SH-SY5Y (cell line): ENCODE measurements around the gene MRAS.

Source experiments
- GATA2 ChIP-seq: IDR thresholded peaks from 2 replicates; pipeline ENCODE4 v1.6.1; 2011; ENCODE audit warnings: mild to moderate bottlenecking, low read depth, low read length
- GATA3 ChIP-seq: IDR thresholded peaks from 2 replicates; pipeline ENCODE4 v1.6.1; 2011; ENCODE audit warnings: low read depth, mild to moderate bottlenecking, low read length, moderate library complexity

GRCh38 chr3:138451595-138452162 lies 103.3 kb downstream of the MRAS start:
- no peak for TF ChIP-seq GATA3
- no peak for TF ChIP-seq GATA2
